Astrocyte (in vitro differentiated cells and primary cell): ENCODE results near the gene PRKD1.

ENCODE experiments used
- EZH2 ChIP-seq: IDR thresholded peaks from 2 replicates; pipeline ENCODE4 v1.6.1; 2012; ENCODE audit warnings: mild to moderate bottlenecking, low read length, inconsistent platforms; ENCODE audit not compliant: insufficient read depth
- TF ChIP-seq, protein P1 (sequence below): IDR thresholded peaks from 2 replicates; pipeline ENCODE4 v1.5.1; 2011; ENCODE audit warnings: low read depth, mild to moderate bottlenecking, inconsistent platforms, low read length, moderate library complexity; ENCODE audit not compliant: insufficient read depth

DNA sequence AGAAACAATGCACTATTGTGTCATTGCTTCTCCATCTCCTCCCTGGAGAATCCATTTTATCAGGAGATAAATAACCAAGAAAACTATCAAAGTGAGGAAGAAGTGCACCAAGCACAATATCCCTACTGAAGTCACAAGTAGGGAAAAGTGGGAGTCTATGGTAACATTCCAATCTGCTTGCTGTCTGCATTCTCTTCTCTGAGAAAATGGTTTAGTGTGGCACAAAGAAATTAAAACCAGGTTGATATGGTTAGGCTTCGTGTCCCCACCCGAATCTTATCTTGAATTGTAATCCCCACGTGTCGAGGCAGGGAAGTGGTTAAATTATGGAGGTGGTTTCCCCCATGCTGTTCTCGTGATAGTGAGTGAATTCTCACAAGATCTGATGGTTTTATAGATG, 209.7 kb downstream of the PRKD1 start:
- TF ChIP-seq, protein P1, sequence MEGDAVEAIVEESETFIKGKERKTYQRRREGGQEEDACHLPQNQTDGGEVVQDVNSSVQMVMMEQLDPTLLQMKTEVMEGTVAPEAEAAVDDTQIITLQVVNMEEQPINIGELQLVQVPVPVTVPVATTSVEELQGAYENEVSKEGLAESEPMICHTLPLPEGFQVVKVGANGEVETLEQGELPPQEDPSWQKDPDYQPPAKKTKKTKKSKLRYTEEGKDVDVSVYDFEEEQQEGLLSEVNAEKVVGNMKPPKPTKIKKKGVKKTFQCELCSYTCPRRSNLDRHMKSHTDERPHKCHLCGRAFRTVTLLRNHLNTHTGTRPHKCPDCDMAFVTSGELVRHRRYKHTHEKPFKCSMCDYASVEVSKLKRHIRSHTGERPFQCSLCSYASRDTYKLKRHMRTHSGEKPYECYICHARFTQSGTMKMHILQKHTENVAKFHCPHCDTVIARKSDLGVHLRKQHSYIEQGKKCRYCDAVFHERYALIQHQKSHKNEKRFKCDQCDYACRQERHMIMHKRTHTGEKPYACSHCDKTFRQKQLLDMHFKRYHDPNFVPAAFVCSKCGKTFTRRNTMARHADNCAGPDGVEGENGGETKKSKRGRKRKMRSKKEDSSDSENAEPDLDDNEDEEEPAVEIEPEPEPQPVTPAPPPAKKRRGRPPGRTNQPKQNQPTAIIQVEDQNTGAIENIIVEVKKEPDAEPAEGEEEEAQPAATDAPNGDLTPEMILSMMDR: no peak
- no peak for TF ChIP-seq EZH2
